ENCODE measurements around the gene FRYL.

DNA sequence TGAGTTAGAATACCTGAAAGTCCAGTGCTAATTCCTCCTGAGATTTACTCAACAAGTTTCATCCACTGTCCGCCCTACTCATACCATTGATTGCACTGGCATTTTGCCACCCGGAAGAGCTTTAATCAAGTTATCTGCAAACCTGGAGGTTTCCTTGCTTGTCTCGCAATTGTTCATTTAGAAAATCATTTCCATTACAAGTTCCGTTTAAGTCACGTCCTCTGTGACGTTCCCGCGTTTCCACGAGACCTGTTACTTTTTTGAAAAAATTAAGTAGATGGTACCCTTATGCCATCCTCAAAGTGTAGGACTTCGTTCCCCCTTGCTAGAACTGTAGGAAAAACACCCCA is 761 bp upstream of the FRYL start:
- TF ChIP-seq, protein P1, sequence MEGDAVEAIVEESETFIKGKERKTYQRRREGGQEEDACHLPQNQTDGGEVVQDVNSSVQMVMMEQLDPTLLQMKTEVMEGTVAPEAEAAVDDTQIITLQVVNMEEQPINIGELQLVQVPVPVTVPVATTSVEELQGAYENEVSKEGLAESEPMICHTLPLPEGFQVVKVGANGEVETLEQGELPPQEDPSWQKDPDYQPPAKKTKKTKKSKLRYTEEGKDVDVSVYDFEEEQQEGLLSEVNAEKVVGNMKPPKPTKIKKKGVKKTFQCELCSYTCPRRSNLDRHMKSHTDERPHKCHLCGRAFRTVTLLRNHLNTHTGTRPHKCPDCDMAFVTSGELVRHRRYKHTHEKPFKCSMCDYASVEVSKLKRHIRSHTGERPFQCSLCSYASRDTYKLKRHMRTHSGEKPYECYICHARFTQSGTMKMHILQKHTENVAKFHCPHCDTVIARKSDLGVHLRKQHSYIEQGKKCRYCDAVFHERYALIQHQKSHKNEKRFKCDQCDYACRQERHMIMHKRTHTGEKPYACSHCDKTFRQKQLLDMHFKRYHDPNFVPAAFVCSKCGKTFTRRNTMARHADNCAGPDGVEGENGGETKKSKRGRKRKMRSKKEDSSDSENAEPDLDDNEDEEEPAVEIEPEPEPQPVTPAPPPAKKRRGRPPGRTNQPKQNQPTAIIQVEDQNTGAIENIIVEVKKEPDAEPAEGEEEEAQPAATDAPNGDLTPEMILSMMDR (conservative IDR thresholded peaks at IDR 0.05; ENCODE audit: low read length) = no peak
- TF ChIP-seq EZH2phosphoT487 (IDR thresholded peaks at IDR 0.05; ENCODE audit: borderline replicate concordance, low read depth, low read length) = no peak

Measured in OCI-LY7 (cell line).